VCaP (cell line): ENCODE data around the gene DHX57.
A peak's percentile ranks its signal among the peaks of the same experiment; 100 is the strongest.
"Not testable (repeated sequence)": the region's sequence is repeated elsewhere in the genome, so short reads cannot be mapped to it uniquely, and the experiment has no call there.

Experiments
- H3K27ac ChIP-seq: fragments of 450-650 bp; 2 replicates; pipeline ENCODE4 v1.5.1; 2017
- TF ChIP-seq, protein P1 (sequence below): fragments of 450-650 bp; conservative IDR thresholded peaks from 2 replicates; pipeline ENCODE4 v1.5.1; 2017; ENCODE audit warnings: mild to moderate bottlenecking, moderate library complexity

The DHX57 gene

DNA sequence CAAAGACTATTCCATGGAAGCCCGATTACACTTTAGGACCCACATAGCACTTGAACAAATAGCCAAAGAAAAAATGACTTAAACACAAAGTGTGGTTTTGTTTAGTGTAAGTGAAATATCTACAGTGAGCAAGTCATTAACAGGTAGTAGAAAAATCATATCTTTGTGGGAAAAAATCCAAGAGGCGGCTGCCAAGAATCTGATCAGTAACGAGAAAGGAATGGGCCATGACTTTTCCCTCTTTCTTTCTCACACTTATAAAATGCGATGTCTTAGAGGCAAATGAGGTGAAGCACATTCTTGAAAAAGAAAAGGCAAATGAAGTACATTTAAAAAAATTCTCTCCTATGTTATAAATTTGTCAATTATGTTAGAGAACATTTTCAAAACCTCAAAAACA is 110.6 kb downstream of the DHX57 start:
- H3K27ac ChIP-seq, result peak overlapping the region; percentile 81
- TF ChIP-seq, protein P1, sequence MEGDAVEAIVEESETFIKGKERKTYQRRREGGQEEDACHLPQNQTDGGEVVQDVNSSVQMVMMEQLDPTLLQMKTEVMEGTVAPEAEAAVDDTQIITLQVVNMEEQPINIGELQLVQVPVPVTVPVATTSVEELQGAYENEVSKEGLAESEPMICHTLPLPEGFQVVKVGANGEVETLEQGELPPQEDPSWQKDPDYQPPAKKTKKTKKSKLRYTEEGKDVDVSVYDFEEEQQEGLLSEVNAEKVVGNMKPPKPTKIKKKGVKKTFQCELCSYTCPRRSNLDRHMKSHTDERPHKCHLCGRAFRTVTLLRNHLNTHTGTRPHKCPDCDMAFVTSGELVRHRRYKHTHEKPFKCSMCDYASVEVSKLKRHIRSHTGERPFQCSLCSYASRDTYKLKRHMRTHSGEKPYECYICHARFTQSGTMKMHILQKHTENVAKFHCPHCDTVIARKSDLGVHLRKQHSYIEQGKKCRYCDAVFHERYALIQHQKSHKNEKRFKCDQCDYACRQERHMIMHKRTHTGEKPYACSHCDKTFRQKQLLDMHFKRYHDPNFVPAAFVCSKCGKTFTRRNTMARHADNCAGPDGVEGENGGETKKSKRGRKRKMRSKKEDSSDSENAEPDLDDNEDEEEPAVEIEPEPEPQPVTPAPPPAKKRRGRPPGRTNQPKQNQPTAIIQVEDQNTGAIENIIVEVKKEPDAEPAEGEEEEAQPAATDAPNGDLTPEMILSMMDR, result no peak

DNA sequence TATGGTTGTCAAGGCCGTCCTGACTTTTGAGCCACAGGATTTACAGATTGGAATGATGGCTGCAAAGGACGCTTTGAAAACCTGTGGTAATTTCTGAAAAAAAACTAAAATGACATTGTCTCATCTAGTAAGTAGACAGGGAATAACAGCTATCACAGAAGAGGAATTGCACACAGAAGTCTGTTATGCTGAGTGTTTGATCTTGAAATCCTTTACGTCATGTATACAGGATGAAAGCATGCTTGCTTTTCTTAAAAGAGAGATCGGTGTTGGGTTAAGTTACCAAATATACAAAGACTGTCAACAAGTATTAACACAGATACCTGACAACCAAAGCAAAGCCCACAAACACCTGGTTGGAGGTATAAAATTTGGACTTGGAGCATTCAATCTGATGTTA is 112.0 kb downstream of the DHX57 start:
- TF ChIP-seq, protein P1, result no peak
- H3K27ac ChIP-seq, result no peak overlapping the region

DNA sequence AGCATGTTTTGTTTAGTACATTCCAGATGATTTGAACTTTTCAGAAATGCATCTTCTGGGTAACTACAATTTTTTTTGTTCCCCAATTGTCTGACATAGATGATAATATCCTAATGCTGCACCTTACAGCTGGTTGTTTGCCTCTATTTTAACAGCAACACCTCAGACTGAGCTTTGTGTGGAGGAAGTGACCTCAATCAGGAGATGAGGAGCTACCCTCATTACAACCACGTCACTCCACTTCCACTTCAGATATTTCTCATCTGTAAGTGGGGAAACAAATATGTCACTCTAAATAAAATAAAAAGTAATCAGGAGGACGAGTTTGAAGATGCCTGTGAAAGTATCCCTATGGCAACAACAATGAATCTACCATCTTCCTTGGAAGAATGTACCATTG is 112.5 kb downstream of the DHX57 start:
- no peak overlapping the region for H3K27ac ChIP-seq
- TF ChIP-seq, protein P1, result no peak

DNA sequence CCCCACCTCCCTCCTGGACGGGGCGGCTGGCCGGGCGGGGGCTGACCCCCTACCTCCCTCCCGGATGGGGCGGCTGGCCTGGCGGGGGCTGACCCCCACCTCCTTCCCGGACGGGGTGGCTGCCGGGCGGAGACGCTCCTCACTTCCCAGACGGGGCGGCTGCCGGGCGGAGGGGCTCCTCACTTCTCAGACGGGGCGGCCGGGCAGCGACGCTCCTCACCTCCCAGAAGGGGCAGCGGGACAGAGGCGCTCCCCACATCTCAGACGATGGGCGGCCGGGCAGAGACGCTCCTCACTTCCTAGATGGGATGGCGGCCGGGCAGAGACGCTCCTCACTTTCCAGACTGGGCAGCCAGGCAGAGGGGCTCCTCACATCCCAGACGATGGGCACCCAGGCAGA is 119.8 kb downstream of the DHX57 start:
- not testable (repeated sequence) for H3K27ac ChIP-seq

DNA sequence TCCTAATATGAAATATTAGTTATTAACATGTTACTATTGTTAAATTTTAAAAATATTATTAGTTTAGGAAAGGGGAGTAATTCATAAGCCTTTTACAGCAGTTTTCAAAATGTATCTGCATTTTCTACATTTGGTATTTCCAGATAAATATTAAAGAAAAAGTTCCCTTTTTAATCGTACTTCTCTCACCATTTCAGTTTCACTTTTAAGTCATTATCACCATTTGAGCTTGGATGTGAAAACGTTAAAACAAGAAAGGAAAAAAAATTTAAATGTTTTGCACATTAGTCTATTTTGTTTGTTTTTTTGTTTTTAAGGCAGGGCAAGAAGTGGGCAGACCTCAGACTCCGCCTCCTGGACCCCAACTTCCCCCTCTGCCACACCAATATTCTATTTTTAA is 121.2 kb downstream of the DHX57 start:
- H3K27ac ChIP-seq, result no peak overlapping the region
- TF ChIP-seq, protein P1, result no peak

DNA sequence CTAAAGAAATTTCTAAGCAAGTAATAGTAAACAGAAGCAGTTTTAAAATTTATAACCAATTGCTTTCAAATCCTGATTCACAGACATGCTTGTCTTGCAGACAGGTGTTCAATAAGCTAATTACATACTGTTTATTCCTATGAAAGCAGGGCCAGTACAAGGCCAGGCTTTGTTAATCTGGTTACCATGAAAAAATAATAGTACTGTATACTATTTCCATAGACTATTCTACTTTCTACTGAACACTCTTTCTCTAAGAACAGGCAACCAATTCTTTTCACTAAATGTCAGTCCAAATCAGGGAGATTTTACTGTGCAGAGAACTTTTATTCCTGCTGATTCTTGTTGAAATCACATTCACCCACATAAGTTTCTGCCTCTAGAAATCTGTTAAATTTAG is 121.7 kb downstream of the DHX57 start:
- TF ChIP-seq, protein P1, result no peak
- H3K27ac ChIP-seq, result no peak overlapping the region

DNA sequence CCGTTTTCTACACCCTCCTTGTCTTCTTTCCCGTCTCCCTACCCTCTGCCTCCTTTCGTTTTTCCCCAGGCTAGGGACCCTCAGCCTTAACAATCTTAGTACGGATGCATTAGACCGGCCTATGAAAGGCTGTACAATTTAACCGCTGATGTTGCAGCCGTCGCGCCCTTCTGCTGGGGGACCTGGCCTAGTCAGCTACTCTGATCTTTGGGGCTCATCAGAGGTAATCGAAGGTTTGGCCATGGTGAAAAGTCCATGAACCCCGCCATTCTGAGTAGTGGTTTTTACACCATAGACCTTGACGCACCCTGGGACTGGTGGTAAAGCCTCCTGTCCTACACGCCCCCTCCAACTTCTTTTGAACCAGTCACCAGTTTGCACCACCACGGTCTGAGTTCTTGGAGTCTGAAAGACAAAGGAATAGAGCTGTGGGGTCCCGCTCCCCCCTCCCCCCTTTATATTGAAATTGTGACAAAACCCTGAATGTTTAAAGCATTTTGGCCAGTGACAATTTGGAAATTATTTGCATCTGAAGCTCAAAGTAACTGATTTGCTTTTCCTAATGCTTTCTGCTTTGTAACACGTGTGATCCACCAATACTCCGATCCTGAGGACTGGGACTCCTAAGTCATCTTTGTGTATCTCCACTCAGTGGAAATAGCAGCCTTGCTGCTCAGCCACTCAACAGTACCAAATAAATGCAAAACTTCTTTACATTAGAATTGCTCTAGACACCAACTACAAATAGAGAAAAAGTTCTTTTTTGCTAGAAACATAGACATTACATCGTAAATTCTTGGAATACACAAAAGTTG is 123.9 kb downstream of the DHX57 start:
- TF ChIP-seq, protein P1, result no peak
- H3K27ac ChIP-seq, result peak overlapping the region; percentile 95

DNA sequence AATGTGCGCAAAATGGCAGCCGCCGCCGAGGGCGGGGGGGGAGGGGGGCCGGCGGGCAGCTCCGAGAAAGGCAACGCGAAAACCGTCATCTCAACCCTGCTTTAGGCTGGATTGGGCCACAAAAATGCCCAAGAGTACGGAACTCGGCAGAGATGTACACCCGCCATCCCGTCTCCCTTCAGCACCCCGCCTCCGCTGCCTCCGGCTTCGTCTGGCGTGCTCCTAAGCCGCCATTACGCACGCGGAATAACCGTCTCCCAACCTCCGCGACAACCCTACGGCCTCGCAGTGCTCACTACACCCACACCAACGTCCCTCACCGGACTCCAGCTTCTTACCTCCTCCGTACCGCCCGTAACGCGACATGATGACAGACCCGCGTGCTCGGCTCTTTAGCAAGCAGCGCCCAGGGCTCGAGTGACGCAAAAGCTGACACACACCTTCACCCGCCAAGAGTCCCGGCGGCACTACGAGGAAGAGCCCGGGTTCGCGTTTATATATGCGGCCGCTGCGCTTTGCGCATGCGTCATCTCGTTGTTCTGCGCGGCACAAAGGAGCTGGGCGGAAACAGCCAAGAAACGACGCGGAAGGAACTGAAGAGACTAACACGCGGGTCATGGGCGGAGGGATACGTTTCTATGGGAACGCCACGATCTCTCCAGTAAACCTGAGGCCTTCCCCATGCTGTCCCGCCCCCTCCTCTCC is 124.7 kb downstream of the DHX57 start, which contains the start of gene SRSF7:
Gene SRSF7 (minus strand): TSS at position 471 of the 705 bp plus-strand sequence. CDS start 105 bp downstream, at position 366.
- TF ChIP-seq, protein P1, result no peak
- H3K27ac ChIP-seq, result peak within 1 kb of the TSS; percentile 95
